Islet of Langerhans (tissue), 1 donor: ENCODE data around the gene RNF126.
"Not testable (repeated sequence)": the region's sequence is repeated elsewhere in the genome, so short reads cannot be mapped to it uniquely, and the experiment has no call there.

Source experiments
- FAIRE-seq: peaks from one replicate; lab custom pipeline; 2011; peaks lifted over from hg19 to GRCh38; lab: Jason Lieb, UNC

Gene RNF126

GRCh38 chr19:662962-663681 lies at the start of gene RNF126:
RNF126 (minus strand) TSS chr19:663214; CDS start chr19:663121, 93 bp downstream.
- FAIRE-seq, result no peak

- FAIRE-seq, result no peak
Measured at GRCh38 chr19:711254-711653, 48.2 kb upstream of the RNF126 start.

- FAIRE-seq, result no peak
Measured at GRCh38 chr19:710767-711166, 47.8 kb upstream of the RNF126 start.

GRCh38 chr19:709965-710571 lies 47.1 kb upstream of the RNF126 start:
- no peak for FAIRE-seq

- no peak for FAIRE-seq
Measured at GRCh38 chr19:709196-709964, 46.4 kb upstream of the RNF126 start.

GRCh38 chr19:708154-709143 lies 45.4 kb upstream of the RNF126 start, which contains the start of gene PALM:
PALM (plus strand) TSS chr19:708935; CDS start chr19:709147, 212 bp downstream.
- no peak for FAIRE-seq

GRCh38 chr19:704447-704741 lies 41.4 kb upstream of the RNF126 start:
- no peak for FAIRE-seq

GRCh38 chr19:703651-704446 lies 40.8 kb upstream of the RNF126 start:
- no peak for FAIRE-seq

- FAIRE-seq, result no peak
Measured at GRCh38 chr19:703329-703650, 40.3 kb upstream of the RNF126 start.

- FAIRE-seq, result not testable (repeated sequence)
Measured at GRCh38 chr19:702847-703246, 39.8 kb upstream of the RNF126 start.

GRCh38 chr19:699885-700284 lies 36.9 kb upstream of the RNF126 start:
- not testable (repeated sequence) for FAIRE-seq

GRCh38 chr19:698529-698928 lies 35.5 kb upstream of the RNF126 start:
- FAIRE-seq, result not testable (repeated sequence)

GRCh38 chr19:695352-695949 lies 32.4 kb upstream of the RNF126 start, which contains the start of gene PRSS57:
PRSS57 (minus strand) TSS chr19:695452; CDS start chr19:695430, 22 bp downstream.
- no peak for FAIRE-seq

- FAIRE-seq, result no peak
Measured at GRCh38 chr19:694481-695351, 31.7 kb upstream of the RNF126 start.

- no peak for FAIRE-seq
Measured at GRCh38 chr19:690203-690602, 27.2 kb upstream of the RNF126 start.

- FAIRE-seq, result no peak
Measured at GRCh38 chr19:688992-689391, 26.0 kb upstream of the RNF126 start.

- no peak for FAIRE-seq
Measured at GRCh38 chr19:688214-688613, 25.2 kb upstream of the RNF126 start.

- FAIRE-seq, result no peak
Measured at GRCh38 chr19:687569-688166, 24.7 kb upstream of the RNF126 start.

GRCh38 chr19:686589-687297 lies 23.7 kb upstream of the RNF126 start:
- no peak for FAIRE-seq
